Thyroid gland (tissue), 4 donors: Measurements from ENCODE around the gene NDUFA7. TPM values are rescaled to one million over a fixed set of nuclear protein-coding genes. Genes with fewer than 3 reads are reported as not detected.
"Not testable (repeated sequence)": the region's sequence is repeated elsewhere in the genome, so short reads cannot be mapped to it uniquely, and the experiment has no call there.

ENCODE experiments used
- DNase-seq, 2 donors: peaks; one replicate each; pipeline ENCODE4 v3.0.0-alpha.2; 2019
- H3K27ac ChIP-seq, 3 donors: fragments of 200-600 bp; sonication (generic); 1 replicate in 2 of 3; 2 replicates in 1 of 3; pipeline ENCODE4 v1.5.1; 2016 to 2019; ENCODE audit warnings: mild to moderate bottlenecking in 1 of 3, moderate library complexity in 1 of 3
- H3K27me3 ChIP-seq: fragments of 200-600 bp; sonication (generic); one replicate; pipeline ENCODE4 v1.5.1; 2019
- H3K36me3 ChIP-seq, 2 donors: fragments of 200-600 bp; sonication (generic); one replicate each; pipeline ENCODE4 v1.5.1; 2016 to 2019
- H3K4me1 ChIP-seq, 2 donors: fragments of 200-600 bp; sonication (generic); one replicate each; pipeline ENCODE4 v1.5.1; 2017 to 2019
- H3K4me3 ChIP-seq, 3 donors: fragments of 200-600 bp; sonication (generic); replicated peaks in 1 of 3; 1 replicate in 2 of 3; 2 replicates in 1 of 3; pipeline ENCODE4 v1.5.1; 2016; ENCODE audit warnings: mild to moderate bottlenecking in 1 of 3
- H3K9me3 ChIP-seq: fragments of 200-600 bp; sonication (generic); one replicate; pipeline ENCODE4 v1.5.1; 2017
- POLR2A ChIP-seq, 2 donors: fragments of 450-650 bp; IDR thresholded peaks; one replicate each; pipeline ENCODE4 v1.6.1; 2017; ENCODE audit warnings: antibody characterized with exemption in 2 of 2, mild to moderate bottlenecking in 2 of 2, moderate library complexity in 1 of 2
- WGBS, 2 donors: methylation state at CpG; one replicate each; pipeline ENCODE4 v1.1.5; 2017; 5-methylcytosine and 5-hydroxymethylcytosine counted together
- intact Hi-C: fragments of 100-400 bp; cut with DNase I; formaldehyde crosslinking; loops from one replicate; pipeline ENCODE4 v1.15.1; 2023
- total RNA-seq, 4 donors: library from RNA; depleted of rRNA; stranded (reverse); fragments of >200 nt; gene quantifications; one replicate each; pipeline ENCODE4 v1.2.3, GENCODE V29; 2016
- TF ChIP-seq, protein P1 (sequence below), 6 experiments: fragments of 200-600 bp in 3 of 6; fragments of 450-650 bp in 3 of 6; sonication (generic) in 3 of 6; IDR thresholded peaks; one replicate each; pipeline ENCODE4 v1.5.1; 2016 to 2019; ENCODE audit warnings: antibody characterized with exemption in 6 of 6, mild to moderate bottlenecking in 2 of 6, inconsistent platforms in 1 of 6, moderate library complexity in 1 of 6

NDUFA7 gene
- total RNA-seq, 4 donors from 2014 or later, result 3.8 to 39.7 (median 17.0) TPM

DNA sequence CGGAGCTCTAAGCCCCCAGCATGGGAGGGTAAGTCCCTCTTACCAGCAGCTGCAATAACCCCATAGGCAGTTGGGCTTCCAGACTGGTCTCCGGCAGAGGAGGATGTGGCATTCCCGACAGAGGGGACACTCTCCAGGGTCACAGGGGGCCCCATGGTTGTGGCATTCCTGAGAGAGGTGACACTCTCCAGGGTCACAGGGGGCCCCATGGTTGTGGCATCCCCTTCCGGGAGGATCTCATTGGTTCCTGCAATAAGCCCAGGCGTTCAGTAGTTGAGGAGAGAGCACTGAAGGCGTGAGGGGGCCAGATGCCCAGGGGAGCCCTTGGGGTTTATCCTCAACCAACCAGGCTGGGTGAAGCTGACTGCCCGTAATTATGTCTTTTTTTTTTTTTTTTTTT, 18.4 kb downstream of the NDUFA7 start:
- WGBS, 2 donors, result 75 to 80% methylated on average over 4 to 7 of the region's 7 CpGs
- no peaks in the 10 kb centered on the region for H3K27me3 ChIP-seq
- H3K36me3 ChIP-seq, result no peaks in the 10 kb centered on the region
- no peak overlapping the region for H3K27ac ChIP-seq
- intact Hi-C loops, result no loop called here
- H3K4me3 ChIP-seq, result no peak overlapping the region
- H3K9me3 ChIP-seq, result no peaks in the 10 kb centered on the region
- DNase-seq, result no peak
- peaks cover 5 to 8% of the 10 kb centered on the region in 2 donors for H3K4me1 ChIP-seq
- TF ChIP-seq, protein P1, sequence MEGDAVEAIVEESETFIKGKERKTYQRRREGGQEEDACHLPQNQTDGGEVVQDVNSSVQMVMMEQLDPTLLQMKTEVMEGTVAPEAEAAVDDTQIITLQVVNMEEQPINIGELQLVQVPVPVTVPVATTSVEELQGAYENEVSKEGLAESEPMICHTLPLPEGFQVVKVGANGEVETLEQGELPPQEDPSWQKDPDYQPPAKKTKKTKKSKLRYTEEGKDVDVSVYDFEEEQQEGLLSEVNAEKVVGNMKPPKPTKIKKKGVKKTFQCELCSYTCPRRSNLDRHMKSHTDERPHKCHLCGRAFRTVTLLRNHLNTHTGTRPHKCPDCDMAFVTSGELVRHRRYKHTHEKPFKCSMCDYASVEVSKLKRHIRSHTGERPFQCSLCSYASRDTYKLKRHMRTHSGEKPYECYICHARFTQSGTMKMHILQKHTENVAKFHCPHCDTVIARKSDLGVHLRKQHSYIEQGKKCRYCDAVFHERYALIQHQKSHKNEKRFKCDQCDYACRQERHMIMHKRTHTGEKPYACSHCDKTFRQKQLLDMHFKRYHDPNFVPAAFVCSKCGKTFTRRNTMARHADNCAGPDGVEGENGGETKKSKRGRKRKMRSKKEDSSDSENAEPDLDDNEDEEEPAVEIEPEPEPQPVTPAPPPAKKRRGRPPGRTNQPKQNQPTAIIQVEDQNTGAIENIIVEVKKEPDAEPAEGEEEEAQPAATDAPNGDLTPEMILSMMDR (IDR thresholded peaks at IDR 0.05), result no peak

DNA sequence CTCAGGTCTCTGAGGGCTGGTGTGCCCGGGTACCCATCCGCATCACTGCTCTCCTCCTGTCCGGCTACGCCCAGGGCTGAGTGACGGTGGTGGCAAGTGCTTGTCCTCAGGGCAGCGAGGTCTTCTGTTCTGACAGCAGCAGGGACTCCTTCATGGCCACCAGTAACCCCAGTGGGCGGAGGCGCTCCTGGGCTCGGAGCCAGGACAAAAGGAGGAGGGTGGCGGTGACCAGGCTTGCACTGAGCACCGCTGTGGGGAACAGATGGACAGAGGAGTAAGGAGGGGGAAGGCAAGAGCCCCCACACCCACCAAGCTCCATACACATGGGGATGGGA, 18.9 kb downstream of the NDUFA7 start:
- Histone ChIP-seq H3K4me3 (no peak overlapping the region), H3K4me1 (peaks cover 1 to 4% of the 10 kb centered on the region in 2 donors), H3K36me3 (no peaks in the 10 kb centered on the region), H3K27ac (no peak overlapping the region), H3K27me3 (no peaks in the 10 kb centered on the region), H3K9me3 (no peaks in the 10 kb centered on the region)
- WGBS, 2 donors, result 48% methylated on average over 7 to 11 of the region's 11 CpGs
- DNase-seq, result no peak
- TF ChIP-seq POLR2A (IDR thresholded peaks at IDR 0.05), result no peak
- TF ChIP-seq, protein P1 (IDR thresholded peaks at IDR 0.05), result no peak
- intact Hi-C loops, result no loop called here

DNA sequence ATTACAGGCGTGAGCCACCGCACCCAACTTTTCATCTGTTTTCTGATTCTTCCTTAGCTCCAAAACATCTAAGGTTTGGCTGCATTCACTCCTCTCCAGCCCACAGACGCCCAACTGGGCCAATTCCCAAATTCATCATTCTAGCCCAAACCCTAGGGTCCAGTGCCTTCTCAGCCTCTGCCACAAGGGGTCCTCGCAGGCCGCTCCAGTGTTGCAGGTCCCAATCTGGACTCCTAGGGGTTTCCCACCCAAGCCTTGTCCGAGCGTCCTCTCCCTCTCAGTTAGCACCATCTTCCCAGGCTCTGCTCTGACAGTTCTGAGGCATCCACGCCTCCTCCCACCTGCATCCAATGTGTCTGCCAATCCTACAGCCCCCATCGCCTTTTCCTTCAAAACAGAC, 29.8 kb downstream of the NDUFA7 start:
- H3K4me3 ChIP-seq, DNase-seq, H3K9me3 ChIP-seq, intact Hi-C loops, H3K4me1 ChIP-seq, H3K27ac ChIP-seq, H3K27me3 ChIP-seq, H3K36me3 ChIP-seq: not testable (repeated sequence)
- no CpG with 5 or more reads among the region's 9 CpGs for WGBS, 2 donors

DNA sequence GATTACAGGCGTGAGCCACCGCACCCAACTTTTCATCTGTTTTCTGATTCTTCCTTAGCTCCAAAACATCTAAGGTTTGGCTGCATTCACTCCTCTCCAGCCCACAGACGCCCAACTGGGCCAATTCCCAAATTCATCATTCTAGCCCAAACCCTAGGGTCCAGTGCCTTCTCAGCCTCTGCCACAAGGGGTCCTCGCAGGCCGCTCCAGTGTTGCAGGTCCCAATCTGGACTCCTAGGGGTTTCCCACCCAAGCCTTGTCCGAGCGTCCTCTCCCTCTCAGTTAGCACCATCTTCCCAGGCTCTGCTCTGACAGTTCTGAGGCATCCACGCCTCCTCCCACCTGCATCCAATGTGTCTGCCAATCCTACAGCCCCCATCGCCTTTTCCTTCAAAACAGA, 44.7 kb downstream of the NDUFA7 start:
- H3K27ac ChIP-seq, H3K4me3 ChIP-seq, H3K4me1 ChIP-seq, H3K36me3 ChIP-seq, DNase-seq, H3K9me3 ChIP-seq, H3K27me3 ChIP-seq, intact Hi-C loops: not testable (repeated sequence)
- WGBS, 2 donors, result no CpG with 5 or more reads among the region's 9 CpGs

DNA sequence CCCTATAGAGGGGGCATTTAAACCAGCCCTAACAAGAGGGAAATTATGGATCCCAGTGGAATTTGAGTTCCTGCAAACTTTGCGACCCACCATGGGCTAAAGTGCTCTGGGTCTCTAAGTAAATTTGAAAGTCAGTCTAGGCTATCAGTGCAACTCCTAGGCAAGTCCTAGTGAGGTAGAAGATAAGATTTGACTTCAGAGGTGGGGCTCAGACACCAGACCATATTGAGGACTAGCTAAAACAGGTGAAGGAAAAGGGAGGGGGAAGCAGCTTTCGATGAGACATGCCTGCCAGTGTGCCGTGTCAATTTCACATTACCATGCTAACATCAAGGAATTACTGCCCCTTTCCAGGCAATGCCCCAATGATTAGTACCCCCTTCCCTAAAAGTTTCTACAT, 51.5 kb downstream of the NDUFA7 start:
- Histone ChIP-seq H3K4me1 (peaks cover 0 to 4% of the 10 kb centered on the region in 2 donors), H3K36me3 (no peaks in the 10 kb centered on the region), H3K27me3 (no peaks in the 10 kb centered on the region), H3K9me3 (no peaks in the 10 kb centered on the region), H3K27ac (no peak overlapping the region), H3K4me3 (no peak overlapping the region)
- no peak for DNase-seq
- 92 to 95% methylated on average over 3 of the region's 3 CpGs for WGBS, 2 donors
- TF ChIP-seq POLR2A (IDR thresholded peaks at IDR 0.05), result no peak
- TF ChIP-seq, protein P1 (IDR thresholded peaks at IDR 0.05), result no peak
- intact Hi-C loops, result no loop called here

DNA sequence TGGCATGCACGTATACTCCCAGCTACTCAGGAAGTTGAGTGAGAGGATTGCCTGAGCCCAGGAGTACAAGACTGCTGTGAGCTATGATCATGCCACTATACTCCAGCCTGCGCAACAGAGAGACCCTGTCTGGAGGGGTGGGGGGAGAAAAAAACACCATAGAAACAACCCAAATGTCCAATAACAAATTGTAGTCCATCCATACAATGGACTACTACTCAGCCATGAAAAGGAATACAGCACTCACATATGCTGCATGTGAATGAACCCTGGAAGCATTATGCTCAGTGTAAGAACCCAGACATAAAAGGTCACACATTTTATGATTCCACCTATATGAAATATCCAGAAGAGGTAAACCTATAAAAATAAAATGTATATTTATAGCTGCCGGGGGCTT, 55.3 kb downstream of the NDUFA7 start:
- peaks cover 0 to 4% of the 10 kb centered on the region in 2 donors for H3K4me1 ChIP-seq
- WGBS, 2 donors, result 76 to 80% methylated on average over 3 of the region's 3 CpGs
- TF ChIP-seq POLR2A (IDR thresholded peaks at IDR 0.05), result no peak
- TF ChIP-seq, protein P1 (IDR thresholded peaks at IDR 0.05), result no peak
- no peak overlapping the region for H3K27ac ChIP-seq
- intact Hi-C loops, result no loop called here
- H3K9me3 ChIP-seq, result no peaks in the 10 kb centered on the region
- peaks cover 0 to 9% of the 10 kb centered on the region in 2 donors for H3K36me3 ChIP-seq
- DNase-seq, result no peak
- H3K4me3 ChIP-seq, result no peak overlapping the region
- H3K27me3 ChIP-seq, result no peaks in the 10 kb centered on the region

DNA sequence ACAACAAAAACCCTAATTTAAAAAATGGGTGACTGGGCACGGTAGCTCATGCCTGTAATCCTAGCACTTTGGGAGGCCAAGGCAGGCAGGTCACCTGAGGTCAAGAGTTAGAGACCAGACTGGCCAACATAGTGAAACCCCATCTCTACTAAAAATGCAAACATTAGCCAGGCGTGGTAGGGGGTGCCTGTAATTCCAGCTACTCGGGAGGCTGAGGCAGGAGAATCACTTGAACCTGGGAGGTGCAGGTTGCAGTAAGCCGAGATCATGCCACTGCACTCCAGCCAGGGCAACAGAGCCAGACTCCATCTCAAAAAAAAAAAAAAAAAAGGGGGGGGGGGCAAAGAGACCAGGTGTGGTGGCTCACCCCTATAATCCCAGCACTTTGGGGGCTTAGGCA, 56.9 kb downstream of the NDUFA7 start:
- H3K36me3 ChIP-seq, H3K9me3 ChIP-seq, H3K4me1 ChIP-seq, H3K27me3 ChIP-seq, intact Hi-C loops, H3K4me3 ChIP-seq, H3K27ac ChIP-seq, DNase-seq: not testable (repeated sequence)
- 92 to 93% methylated on average over 4 of the region's 4 CpGs for WGBS, 2 donors
